ENCODE measurements around the gene KRTAP3-2.

The KRTAP3-2 gene

GRCh38 chr17:40960144-40960543, 39.6 kb downstream of the KRTAP3-2 start:
- ATAC-seq, result no peak
- no peak overlapping the region for H3K4me3 Mint-ChIP-seq
- no peaks in the 10 kb centered on the region for H3K36me3 Mint-ChIP-seq
- DNase-seq (ENCODE audit: low spot score in 2 of 2), result no peak
- H3K4me1 Mint-ChIP-seq, result peaks cover 4% of the 10 kb centered on the region
- H3K27ac Mint-ChIP-seq, result no peak overlapping the region
- H3K9me3 Mint-ChIP-seq, result no peaks in the 10 kb centered on the region

DNA sequence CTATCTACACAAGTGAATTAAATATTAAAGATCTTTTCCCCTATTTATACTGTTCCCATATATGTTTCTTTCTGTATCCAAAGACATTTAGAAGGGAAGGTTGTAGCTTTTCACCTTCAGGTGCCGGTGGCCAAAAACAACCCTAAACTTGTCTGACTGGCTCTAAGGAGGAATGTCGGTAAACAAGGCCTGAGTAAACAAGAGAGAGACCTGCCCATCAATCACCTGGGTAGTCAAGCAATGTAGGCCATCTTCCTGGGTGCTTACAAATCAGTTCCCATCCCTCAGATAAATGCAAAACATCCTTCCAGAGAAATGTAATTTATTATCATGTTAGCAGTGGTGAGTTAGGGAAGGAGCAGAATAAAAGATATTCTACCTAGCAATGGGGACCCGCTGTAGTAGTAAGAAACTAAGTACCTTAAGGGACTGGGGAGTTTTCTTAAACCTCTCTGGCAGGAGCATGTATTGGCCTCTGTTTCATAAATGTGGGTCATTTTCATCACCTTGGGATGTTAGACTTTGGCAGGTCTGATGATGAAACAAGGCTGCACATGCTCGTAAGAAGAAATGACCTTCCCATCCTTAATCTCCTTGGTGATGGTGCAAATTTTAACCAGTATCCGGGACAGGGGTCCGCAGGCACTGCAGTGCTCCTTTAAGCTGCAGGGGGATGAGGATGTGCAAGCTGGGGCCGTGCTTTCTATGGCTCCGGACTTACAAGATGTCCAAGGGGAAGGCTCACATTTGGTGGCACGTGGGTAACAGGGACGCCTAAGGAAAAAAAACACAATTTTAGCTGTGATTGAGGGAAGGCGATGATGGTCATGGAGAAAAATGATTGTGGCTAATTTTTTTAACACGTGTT, 41.4 kb downstream of the KRTAP3-2 start:
- H3K4me3 Mint-ChIP-seq, result no peak overlapping the region

GRCh38 chr17:40956401-40957254, 43.1 kb downstream of the KRTAP3-2 start:
- H3K9me3 Mint-ChIP-seq, result no peaks in the 10 kb centered on the region

More for the DNA sequence above, 41.4 kb downstream of the KRTAP3-2 start:
- Mint-ChIP-seq H3K4me1 (peaks cover 4% of the 10 kb centered on the region), H3K9me3 (no peaks in the 10 kb centered on the region), H3K36me3 (no peaks in the 10 kb centered on the region), H3K27ac (no peak overlapping the region)
- ATAC-seq (no peak), DNase-seq (ENCODE audit: low spot score in 2 of 2) (no peak)

GRCh38 chr17:40953881-40954280, 45.8 kb downstream of the KRTAP3-2 start:
- Mint-ChIP-seq H3K36me3 (no peaks in the 10 kb centered on the region), H3K9me3 (no peaks in the 10 kb centered on the region), H3K4me1 (no peaks in the 10 kb centered on the region), H3K27ac (no peak overlapping the region), H3K4me3 (no peak overlapping the region)
- DNase-seq (ENCODE audit: low spot score in 2 of 2) (no peak), ATAC-seq (no peak)

More at GRCh38 chr17:40956401-40957254, 43.1 kb downstream of the KRTAP3-2 start:
- no peak overlapping the region for H3K4me3 Mint-ChIP-seq
- DNase-seq (ENCODE audit: low spot score in 2 of 2) (no peak), ATAC-seq (no peak)
- H3K27ac Mint-ChIP-seq, result no peak overlapping the region
- H3K4me1 Mint-ChIP-seq, result peaks cover 4% of the 10 kb centered on the region
- no peaks in the 10 kb centered on the region for H3K36me3 Mint-ChIP-seq

- no peak overlapping the region for H3K27ac Mint-ChIP-seq
- no peaks in the 10 kb centered on the region for H3K9me3 Mint-ChIP-seq
- H3K4me1 Mint-ChIP-seq, result no peaks in the 10 kb centered on the region
- H3K4me3 Mint-ChIP-seq, result no peak overlapping the region
- no peaks in the 10 kb centered on the region for H3K36me3 Mint-ChIP-seq
- ATAC-seq, result no peak
- DNase-seq (ENCODE audit: low spot score in 2 of 2), result no peak
These were observed 47.0 kb downstream of the KRTAP3-2 start for GRCh38 chr17:40952661-40953060.

DNA sequence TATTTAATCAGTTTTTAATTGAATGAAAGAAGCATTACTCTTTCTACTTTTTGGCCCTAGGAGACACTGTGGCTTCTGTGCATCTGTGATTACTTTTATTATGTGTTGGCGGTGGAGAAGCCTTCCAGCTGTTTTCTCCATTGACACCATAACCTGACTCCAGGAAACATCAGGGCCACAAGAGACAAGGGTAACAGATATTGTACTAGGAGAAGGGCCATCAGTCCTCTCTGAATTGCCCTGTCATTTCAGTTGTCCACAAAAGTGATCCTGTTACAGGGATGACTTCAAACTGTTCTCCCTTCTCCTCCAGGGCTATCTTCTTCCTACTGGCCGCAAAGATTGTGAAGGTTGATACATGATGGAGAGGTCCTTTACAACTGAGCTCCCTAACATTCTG, 47.6 kb downstream of the KRTAP3-2 start:
- DNase-seq (ENCODE audit: low spot score in 2 of 2) (no peak), ATAC-seq (no peak)
- Mint-ChIP-seq H3K9me3 (no peaks in the 10 kb centered on the region), H3K4me3 (no peak overlapping the region), H3K36me3 (no peaks in the 10 kb centered on the region), H3K4me1 (no peaks in the 10 kb centered on the region), H3K27ac (no peak overlapping the region)

DNA sequence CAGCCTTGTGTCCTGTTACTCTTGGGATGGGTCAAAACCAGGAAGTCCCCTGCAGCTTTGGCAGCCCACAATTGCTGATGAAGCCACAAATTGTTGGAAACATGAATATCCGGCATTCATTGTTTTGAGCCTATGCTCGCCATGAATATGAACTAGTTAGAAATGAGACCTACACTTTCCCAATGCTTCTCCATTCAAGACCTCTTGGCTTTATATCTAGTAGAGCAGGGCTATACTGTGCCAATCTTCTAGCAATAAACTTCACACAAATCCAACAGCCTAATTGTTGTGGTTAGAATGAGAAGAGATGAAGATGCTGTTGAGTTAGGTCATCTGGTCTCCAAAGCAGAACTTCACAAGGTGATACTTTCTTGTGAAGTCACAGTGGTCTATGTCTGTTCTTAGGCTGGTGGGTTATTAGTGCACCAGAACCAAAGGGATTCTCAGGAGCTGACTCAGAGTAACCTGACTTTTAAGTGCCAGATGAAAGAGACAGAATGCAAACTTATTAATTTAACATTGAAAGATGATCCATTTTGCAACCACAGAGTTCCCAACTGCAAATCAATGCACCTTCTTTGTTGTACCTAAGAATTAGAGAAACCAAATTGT, 48.6 kb downstream of the KRTAP3-2 start:
- Mint-ChIP-seq H3K4me3 (no peak overlapping the region), H3K9me3 (no peaks in the 10 kb centered on the region), H3K36me3 (no peaks in the 10 kb centered on the region), H3K27ac (no peak overlapping the region), H3K4me1 (no peaks in the 10 kb centered on the region)
- DNase-seq (ENCODE audit: low spot score in 2 of 2), result no peak
- ATAC-seq, result no peak

DNA sequence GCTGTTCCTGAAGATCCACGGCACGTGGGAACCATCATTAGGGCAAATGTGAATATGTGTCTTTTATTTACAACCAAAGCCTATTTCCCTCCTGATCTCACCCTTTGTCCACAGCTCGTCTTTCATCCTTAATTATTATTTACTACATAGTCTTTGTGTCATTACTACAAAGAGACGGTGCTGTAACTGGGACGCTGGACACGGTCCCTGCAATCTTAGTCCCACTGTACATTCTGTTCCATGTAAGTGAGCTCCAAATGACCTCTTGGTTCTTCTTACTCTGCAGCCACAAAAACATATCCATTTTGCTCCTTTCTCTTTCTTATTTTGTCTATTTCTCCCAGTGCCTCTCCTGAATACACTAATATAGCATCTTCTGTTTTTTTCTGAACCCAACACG, 49.5 kb downstream of the KRTAP3-2 start:
- no peak for DNase-seq (ENCODE audit: low spot score in 2 of 2)
- no peak for ATAC-seq
- Mint-ChIP-seq H3K36me3 (no peaks in the 10 kb centered on the region), H3K27ac (no peak overlapping the region), H3K4me3 (no peak overlapping the region), H3K9me3 (no peaks in the 10 kb centered on the region), H3K4me1 (no peaks in the 10 kb centered on the region)

DNA sequence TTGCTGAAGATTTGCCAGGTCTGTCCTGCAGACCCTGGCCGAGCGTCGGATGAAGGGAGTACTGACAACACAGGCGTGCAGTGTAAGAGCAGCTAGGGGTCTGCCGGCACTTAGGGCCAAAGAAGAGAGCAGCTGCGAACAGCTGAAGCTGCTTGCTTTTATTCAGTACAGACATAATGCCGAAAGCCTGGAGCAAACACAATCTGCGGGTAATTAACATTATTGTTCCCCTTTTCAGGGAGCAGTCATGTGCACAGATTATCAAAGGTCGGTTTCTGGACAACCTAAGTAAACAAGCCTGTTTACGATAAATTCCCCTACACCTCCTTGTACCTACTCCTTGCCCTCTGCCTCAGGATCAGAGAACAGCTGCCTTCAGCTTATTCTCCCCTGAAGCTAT, 50.3 kb downstream of the KRTAP3-2 start:
- no peak overlapping the region for H3K27ac Mint-ChIP-seq
- ATAC-seq (no peak), DNase-seq (ENCODE audit: low spot score in 2 of 2) (no peak)
- H3K4me3 Mint-ChIP-seq, result no peak overlapping the region
- H3K9me3 Mint-ChIP-seq, result no peaks in the 10 kb centered on the region
- H3K36me3 Mint-ChIP-seq, result no peaks in the 10 kb centered on the region
- no peaks in the 10 kb centered on the region for H3K4me1 Mint-ChIP-seq
